Measurements from ENCODE around the gene RAC3.
"Not testable (repeated sequence)": the region's sequence is repeated elsewhere in the genome, so short reads cannot be mapped to it uniquely, and the experiment has no call there.

The RAC3 gene

DNA sequence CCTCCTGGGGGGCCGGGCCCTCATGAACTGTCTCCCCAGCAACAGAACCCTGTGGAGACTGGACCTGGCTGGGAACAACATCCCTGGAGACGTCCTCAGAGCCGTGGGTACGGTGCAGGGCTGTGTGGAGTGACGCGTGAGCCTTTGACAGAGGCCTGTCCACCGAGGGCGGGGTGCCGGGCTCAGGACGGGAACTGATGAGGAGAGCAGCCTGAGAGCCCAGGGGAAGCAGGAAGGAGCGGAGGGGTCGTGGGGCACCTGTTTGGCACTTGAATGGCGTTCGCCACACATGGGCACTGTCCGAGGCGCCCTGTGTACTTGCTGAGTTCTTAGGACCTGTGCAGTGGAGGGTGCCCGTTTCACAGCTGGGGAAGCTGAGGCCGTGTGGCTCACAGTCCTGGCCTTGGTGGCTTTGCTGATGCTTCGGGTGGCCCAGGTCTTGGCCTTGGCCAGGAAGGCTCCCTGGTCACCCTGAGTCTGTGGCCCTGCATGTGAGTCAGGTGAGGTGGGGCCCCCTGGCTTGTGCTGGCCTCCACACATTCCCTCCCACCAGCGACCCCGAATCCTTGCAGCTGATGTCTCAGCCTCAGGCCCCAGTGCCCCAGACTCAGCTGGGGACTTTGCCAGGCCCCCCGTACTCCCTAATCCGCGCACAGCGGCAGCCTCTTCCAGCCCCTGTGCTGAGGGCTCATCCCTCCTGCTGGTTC is 5.9 kb upstream of the RAC3 start:
- no peak for DNase-seq

GRCh38 chr17:82028246-82028645 is 3.2 kb upstream of the RAC3 start:
- DNase-seq, result no peak

- no peak for DNase-seq
These were observed 2.5 kb upstream of the RAC3 start for GRCh38 chr17:82028966-82029365.

DNA sequence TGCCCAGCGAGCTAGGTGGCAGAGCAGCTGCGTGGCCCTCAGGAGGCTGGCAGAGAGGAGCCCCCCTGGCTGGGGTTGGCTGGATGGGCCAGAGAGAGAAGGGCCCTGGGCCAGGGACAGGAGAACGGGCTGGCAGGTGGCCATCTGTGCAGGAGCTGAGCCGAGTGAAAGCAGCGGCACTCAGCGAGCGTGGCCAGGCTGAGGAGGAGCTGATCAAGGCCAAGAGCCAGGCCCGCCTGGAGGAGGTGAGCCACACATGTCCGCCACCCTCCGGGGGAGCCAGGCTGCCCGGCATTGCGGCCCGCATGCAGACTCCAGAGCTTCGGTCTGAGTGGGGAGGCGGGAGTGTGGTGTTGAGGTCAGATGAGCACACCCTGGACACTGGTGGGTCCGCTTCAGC is 2.1 kb upstream of the RAC3 start:
- DNase-seq, result no peak

- DNase-seq, result no peak
These were observed 1.4 kb upstream of the RAC3 start for GRCh38 chr17:82029990-82030469.

DNA sequence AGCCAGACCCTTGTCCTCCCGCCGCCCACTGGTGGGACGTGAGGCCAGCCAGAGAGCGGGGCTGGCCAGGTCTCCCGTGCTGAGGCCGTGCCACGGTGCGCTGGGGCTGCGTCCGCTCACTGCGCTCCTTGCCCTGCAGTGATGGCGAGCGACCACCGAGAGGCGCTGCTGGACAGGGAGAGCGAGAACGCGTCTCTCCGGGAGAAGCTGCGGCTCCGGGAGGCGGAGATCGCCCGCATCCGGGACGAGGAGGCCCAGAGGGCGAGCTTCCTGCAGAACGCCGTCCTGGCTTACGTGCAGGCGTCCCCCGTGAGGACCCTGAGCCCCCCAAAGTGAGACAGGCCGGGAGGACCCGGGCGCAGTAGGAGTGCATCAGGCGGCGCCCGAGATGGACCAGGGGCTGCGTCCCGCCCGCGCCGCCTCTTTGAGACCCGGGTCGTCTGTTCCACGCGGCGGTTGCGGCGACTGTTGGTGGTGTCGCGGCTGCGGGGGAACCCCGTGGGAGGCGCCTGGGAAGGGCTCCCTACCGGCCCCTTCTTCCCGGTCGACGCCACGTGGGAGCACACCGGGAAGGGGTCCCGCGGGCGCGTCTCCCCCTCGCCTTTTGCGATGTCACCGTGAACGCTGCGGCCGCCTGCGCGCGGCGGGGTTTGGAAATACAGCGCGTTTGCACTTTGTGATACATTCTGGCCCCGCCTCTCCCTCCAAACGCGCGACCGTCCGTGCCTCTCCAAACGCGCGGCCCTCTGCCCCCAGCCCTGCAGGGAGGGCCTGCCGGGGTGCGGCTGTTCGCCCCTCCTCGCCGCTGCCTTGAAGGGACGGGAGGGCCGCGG is 792 bp upstream of the RAC3 start:
- DNase-seq, result peak; percentile 86 to 88

DNA sequence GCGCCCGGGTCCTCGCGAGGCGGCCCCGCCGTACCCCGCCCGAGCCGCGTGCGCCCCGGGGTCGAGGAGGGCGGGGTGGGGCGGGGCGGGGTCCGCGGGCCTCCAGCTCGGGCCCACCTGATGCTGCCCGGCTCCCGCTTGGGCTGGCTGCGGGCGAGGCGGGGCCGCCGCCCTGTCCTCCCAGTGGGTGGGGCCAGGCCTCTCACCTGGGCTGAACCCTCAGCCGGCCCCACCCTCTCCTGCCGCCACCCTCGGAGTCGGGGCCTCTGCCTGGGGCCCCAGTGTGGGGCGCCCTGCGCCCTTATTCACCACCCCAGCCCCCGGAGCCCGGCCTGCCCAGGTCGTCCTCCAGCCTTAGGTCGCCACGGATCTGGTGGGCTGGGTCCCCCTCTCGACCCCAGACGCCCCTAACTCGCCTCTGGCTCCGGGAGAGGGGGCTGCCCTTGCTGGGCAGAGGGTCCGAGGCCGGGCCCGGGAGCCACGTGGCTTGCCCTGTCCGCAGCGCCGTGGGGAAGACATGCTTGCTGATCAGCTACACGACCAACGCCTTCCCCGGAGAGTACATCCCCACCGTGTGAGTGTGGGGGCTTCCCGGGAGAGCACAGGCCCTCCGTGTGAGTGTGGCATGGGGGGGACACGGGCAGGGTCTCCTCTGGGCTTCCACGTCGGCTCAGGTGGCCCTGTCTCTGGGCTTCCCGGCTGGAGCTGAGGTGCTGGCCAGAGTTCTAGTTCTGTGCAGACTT is 578 bp downstream of the RAC3 start:
- peak; percentile 58 to 64 for DNase-seq

GRCh38 chr17:82033359-82034085 is 2.0 kb downstream of the RAC3 start:
- no peak for DNase-seq

DNA sequence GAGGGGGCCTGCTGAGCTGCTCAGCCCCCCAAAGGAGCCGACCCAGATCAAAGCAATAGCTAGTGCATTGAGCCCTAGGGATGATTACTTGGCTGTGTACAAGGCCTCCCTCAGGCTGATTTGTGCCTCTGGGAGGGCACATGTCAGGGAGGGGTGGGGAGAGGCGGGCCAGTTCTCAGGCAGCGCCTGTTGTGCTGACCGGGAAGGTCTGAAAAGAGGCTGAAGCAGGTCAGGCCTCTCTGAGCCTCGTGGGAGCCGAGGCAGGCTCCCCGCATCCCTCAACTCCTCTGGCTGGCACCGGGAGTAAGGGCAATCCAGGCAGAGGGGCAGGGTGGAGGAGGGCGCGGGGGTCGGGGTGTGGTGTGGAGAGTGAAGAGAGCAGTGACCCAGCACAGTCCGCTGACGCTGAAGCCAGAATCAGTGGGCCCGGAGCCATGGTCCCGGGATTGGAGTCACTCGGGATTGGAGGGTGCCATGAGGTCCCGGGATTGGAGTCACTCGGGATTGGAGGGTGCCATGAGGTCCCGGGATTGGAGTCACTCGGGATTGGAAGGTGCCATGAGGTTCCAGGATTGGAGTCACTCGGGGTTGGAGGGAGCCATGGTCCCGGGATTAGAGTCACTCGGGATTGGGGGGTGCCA is 3.0 kb downstream of the RAC3 start:
- no peak for DNase-seq

DNA sequence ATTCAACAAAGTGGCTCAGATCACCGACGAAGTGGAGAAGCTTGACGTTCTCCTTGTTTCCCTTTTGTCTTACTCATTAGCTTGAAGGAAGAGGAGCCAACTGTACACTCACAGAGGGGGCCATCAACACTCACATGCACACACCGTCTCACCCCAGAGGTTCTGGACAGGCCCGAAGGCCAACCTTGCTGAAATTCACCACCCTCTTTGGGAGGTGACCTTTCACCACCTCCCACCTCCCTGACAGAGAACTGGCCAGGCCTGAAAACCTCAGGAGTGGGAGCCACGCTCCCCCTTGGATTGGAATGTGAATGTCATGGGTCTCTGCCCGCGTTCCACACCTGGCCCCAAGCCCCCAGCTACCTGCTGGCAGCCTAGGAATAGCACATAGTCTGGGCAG is 4.0 kb downstream of the RAC3 start:
- no peak for DNase-seq

GRCh38 chr17:82035956-82036633 is 4.6 kb downstream of the RAC3 start:
- DNase-seq, result no peak

GRCh38 chr17:82036634-82037091 is 5.2 kb downstream of the RAC3 start:
- no peak for DNase-seq

- peak; percentile 97 to 98 for DNase-seq
These were observed 5.8 kb downstream of the RAC3 start, which contains the start of gene DCXR for GRCh38 chr17:82037092-82037888. Gene DCXR, minus strand, starts transcription at chr17:82037697. Its CDS starts 15 bp downstream, at chr17:82037682.

- no peak for DNase-seq
These were observed 6.4 kb downstream of the RAC3 start for GRCh38 chr17:82037889-82038195.

DNA sequence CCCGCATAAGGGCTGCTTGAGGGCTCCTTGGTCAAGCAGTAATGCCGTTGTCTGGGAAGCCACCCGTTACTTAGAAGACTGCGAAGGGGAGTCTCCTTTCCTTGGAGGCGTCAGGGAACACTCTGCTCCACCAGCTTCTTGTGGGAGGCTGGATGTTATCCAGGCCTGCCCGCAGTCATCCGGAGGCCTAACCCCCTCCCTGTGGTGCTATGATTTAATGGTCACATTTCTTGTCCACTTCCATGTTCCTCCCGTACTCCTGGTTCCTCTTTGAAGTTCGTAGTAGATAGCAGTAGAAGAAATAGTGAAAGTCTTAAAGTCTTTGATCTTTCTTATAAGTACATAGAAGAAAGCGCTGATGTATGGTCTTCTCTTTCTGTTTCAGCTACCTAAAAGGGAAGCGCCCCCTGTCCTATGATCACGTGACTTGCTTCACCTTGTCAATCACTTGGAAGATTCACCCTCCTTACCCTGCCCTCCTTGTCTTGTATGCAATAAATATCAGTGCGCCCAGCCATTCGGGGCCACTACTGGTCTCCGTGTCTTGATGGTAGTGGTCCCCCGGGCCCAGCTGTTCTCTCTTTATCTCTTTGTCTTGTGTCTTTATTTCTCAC is 7.4 kb downstream of the RAC3 start:
- not testable (repeated sequence) for DNase-seq

DNA sequence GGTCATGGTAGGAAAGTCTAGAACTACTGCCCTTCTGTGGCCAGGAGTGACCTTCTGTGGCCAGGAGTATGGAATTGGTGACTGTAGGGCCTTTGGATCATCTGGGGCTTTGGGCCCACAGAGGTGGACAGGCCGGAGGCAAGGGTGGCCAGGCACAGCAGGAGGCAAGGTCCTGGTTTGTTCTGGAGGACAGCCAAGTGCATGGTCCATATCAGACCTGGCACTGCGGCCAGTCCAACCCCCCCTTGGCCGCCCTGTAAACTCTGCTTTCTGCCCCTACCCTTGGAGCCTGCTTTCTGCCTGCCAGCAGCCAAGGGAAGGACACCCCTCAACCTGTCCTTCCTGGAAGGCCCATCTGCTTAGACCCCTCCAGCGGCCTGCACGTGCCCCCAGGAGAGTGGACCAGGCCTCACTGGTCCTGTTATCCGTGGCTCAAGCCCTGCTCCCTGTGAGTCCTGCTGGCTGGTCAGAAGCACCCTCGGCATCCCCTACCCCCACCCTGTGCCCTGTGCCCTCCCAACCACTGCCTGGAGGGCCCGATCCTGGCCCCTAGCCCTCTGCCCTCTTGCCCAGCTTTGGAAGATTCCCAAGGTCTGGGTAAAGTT is 8.3 kb downstream of the RAC3 start:
- DNase-seq, result no peak

DNA sequence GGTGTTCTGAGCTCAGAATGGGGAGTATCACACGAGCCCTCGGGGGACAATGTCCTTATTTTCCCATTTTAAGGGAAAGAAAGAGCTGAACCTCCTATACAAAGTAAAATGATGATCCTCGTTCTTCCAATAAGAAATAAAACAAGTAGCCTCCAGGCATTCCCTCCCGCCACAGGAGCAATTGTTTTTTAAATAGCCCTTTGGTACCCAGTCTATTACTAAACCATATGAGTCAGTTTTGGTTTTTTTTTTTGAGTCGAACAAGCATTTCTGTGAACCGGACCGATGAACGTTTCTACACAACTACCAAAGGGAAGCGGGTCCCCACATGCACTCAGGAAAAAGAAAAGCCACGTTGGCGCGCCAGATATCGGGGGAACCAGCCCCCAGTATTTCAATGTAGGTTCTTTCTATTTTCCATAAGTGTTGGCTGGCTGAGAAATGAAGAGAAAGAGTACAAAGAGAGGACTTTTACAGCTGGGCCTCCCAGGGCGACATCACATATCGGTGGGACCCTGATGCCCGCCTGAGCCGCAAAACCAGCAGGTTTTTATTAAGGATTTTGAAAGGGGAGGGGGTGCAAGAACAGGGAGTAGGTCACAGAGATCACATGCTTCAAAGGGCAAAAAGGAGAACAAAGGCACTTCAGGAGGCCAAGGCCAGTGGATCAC is 9.8 kb downstream of the RAC3 start:
- DNase-seq, result no peak

DNA sequence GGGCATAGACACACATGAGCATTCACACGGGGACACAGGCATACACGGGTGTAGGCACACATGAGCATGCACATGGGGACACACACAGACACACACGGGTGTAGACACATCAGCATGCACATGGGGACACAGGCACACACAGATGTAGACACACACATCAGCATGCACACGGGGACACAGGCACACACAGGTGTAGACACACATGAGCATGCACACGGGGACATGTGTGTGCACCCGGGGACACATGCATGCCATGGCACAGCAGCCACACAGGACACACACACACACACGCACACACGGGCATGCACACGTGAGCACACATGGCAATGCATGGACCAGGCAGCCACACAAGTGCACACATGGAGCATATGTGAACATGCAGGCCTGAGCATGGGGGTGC is 11.2 kb downstream of the RAC3 start:
- DNase-seq, result no peak

DNA sequence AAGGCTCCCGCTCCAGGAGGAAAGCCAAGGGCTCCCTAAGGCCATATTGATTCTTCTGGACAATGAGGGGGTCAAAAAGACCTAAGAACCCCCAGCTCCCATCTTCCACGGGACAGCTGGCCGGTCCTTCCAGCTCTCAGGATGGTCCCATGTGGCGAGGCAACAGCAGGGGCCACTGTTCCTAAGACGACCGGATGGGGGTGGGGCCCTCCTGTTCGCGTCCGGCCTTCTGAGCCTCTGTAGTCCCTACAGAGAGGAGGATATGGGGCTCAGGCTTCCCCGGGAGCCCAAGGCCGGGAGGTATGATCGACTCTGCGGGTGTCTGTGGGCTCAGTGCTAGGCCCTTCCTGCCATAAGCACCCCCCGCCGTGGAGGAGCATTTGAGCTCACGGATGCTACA is 12.0 kb downstream of the RAC3 start:
- no peak for DNase-seq

All from activated CD4-positive, alpha-beta T cell treated with anti-CD3 and anti-CD28 coated beads, Interleukin-2, amount 50 U/mL, for 48 hours (primary cell).